ENCODE measurements around the gene IL36RN.

GRCh38 chr2:113028112-113028511 lies 30.9 kb upstream of the IL36RN start:
- no peak for TF ChIP-seq POLR2A (IDR thresholded peaks at IDR 0.05)
- TF ChIP-seq, protein P1, sequence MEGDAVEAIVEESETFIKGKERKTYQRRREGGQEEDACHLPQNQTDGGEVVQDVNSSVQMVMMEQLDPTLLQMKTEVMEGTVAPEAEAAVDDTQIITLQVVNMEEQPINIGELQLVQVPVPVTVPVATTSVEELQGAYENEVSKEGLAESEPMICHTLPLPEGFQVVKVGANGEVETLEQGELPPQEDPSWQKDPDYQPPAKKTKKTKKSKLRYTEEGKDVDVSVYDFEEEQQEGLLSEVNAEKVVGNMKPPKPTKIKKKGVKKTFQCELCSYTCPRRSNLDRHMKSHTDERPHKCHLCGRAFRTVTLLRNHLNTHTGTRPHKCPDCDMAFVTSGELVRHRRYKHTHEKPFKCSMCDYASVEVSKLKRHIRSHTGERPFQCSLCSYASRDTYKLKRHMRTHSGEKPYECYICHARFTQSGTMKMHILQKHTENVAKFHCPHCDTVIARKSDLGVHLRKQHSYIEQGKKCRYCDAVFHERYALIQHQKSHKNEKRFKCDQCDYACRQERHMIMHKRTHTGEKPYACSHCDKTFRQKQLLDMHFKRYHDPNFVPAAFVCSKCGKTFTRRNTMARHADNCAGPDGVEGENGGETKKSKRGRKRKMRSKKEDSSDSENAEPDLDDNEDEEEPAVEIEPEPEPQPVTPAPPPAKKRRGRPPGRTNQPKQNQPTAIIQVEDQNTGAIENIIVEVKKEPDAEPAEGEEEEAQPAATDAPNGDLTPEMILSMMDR (IDR thresholded peaks at IDR 0.05): no peak
- no peak for TF ChIP-seq POLR2AphosphoS5 (IDR thresholded peaks at IDR 0.05)

Data from breast epithelium (tissue), 3 donors.